ENCODE data around the gene TMEM52.

DNA sequence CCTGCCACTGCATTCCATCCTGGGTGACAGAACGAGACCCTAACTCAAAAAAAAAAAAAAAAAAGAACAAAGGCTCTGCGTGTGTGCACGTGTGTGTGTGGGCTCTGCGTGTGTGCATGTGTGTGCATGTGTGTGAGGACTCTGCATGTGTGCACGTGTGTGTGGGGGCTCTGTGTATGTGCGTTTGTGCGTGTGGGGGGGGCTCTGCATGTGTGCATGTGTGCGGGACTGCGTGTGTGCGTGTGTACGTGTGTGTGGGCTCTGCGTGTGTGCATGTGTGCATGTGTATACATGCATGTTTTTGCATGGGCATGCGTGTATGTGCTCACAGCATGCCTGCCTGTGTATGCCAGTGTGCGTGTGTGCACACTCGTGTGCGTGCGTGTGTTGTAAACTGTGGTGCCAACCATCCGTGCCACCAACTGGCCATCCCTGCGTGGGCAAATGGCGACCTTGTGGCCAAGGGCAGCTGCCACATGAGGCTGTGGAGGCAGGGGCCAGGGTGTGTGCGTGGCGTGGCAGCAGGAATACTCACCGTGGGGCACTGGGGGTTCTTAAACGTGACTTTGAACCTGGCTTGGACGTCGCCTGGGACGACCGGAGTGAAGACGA is 26.8 kb upstream of the TMEM52 start:
- TF ChIP-seq, protein P1, sequence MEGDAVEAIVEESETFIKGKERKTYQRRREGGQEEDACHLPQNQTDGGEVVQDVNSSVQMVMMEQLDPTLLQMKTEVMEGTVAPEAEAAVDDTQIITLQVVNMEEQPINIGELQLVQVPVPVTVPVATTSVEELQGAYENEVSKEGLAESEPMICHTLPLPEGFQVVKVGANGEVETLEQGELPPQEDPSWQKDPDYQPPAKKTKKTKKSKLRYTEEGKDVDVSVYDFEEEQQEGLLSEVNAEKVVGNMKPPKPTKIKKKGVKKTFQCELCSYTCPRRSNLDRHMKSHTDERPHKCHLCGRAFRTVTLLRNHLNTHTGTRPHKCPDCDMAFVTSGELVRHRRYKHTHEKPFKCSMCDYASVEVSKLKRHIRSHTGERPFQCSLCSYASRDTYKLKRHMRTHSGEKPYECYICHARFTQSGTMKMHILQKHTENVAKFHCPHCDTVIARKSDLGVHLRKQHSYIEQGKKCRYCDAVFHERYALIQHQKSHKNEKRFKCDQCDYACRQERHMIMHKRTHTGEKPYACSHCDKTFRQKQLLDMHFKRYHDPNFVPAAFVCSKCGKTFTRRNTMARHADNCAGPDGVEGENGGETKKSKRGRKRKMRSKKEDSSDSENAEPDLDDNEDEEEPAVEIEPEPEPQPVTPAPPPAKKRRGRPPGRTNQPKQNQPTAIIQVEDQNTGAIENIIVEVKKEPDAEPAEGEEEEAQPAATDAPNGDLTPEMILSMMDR (IDR thresholded peaks at IDR 0.05): no peak
- no peak for TF ChIP-seq POLR2A (IDR thresholded peaks at IDR 0.05)
